Measurements from ENCODE around the gene S100PBP. TPM values are rescaled to one million over a fixed set of nuclear protein-coding genes. Genes with fewer than 3 reads are reported as not detected.
A peak's percentile ranks its signal among the peaks of the same experiment; 100 is the strongest.

The S100PBP gene
- total RNA-seq, 1 donor from 2014 or later, result 40.1 TPM

GRCh38 chr1:32883338-32884031, 66.0 kb downstream of the S100PBP start:
- no peak for DNase-seq
- H3K36me3 Mint-ChIP-seq (ENCODE audit: unreplicated experiment), result no peaks in the 10 kb centered on the region
- TF ChIP-seq CTCF (IDR thresholded peaks at IDR 0.05; ENCODE audit: partially characterized antibody, unreplicated experiment), result no peak
- peak overlapping the region; percentile 93 for H3K27ac Mint-ChIP-seq (ENCODE audit: unreplicated experiment)
- peaks cover 12% of the 10 kb centered on the region for H3K9me3 Mint-ChIP-seq (ENCODE audit: unreplicated experiment)
- peaks cover 36% of the 10 kb centered on the region for H3K4me1 Mint-ChIP-seq (ENCODE audit: low read depth, unreplicated experiment)
- H3K4me3 Mint-ChIP-seq (ENCODE audit: unreplicated experiment), result peak overlapping the region; percentile 49
- peaks cover 7% of the 10 kb centered on the region for H3K27me3 Mint-ChIP-seq (ENCODE audit: unreplicated experiment)

GRCh38 chr1:32884032-32884372, 66.5 kb downstream of the S100PBP start:
- no peak for TF ChIP-seq CTCF (IDR thresholded peaks at IDR 0.05; ENCODE audit: partially characterized antibody, unreplicated experiment)
- no peak for DNase-seq
- Mint-ChIP-seq H3K27me3 (ENCODE audit: unreplicated experiment) (peaks cover 7% of the 10 kb centered on the region), H3K36me3 (ENCODE audit: unreplicated experiment) (no peaks in the 10 kb centered on the region), H3K4me1 (ENCODE audit: low read depth, unreplicated experiment) (peaks cover 38% of the 10 kb centered on the region), H3K27ac (ENCODE audit: unreplicated experiment) (peak overlapping the region; percentile 93), H3K9me3 (ENCODE audit: unreplicated experiment) (peaks cover 12% of the 10 kb centered on the region), H3K4me3 (ENCODE audit: unreplicated experiment) (peak overlapping the region; percentile 49)

- Mint-ChIP-seq H3K36me3 (ENCODE audit: unreplicated experiment) (peaks cover 6% of the 10 kb centered on the region), H3K27ac (ENCODE audit: unreplicated experiment) (peak overlapping the region; percentile 92), H3K9me3 (ENCODE audit: unreplicated experiment) (peaks cover 17% of the 10 kb centered on the region), H3K27me3 (ENCODE audit: unreplicated experiment) (peaks cover 10% of the 10 kb centered on the region), H3K4me1 (ENCODE audit: low read depth, unreplicated experiment) (peaks cover 42% of the 10 kb centered on the region), H3K4me3 (ENCODE audit: unreplicated experiment) (peak overlapping the region; percentile 83)
- TF ChIP-seq CTCF (IDR thresholded peaks at IDR 0.05; ENCODE audit: partially characterized antibody, unreplicated experiment), result no peak
- no peak for DNase-seq
These were observed 67.3 kb downstream of the S100PBP start for GRCh38 chr1:32884726-32885125.

GRCh38 chr1:32885676-32886003, 68.2 kb downstream of the S100PBP start:
- Mint-ChIP-seq H3K9me3 (ENCODE audit: unreplicated experiment) (peaks cover 17% of the 10 kb centered on the region), H3K27me3 (ENCODE audit: unreplicated experiment) (peaks cover 10% of the 10 kb centered on the region), H3K4me3 (ENCODE audit: unreplicated experiment) (peak overlapping the region; percentile 83), H3K27ac (ENCODE audit: unreplicated experiment) (peak overlapping the region; percentile 92), H3K36me3 (ENCODE audit: unreplicated experiment) (peaks cover 7% of the 10 kb centered on the region), H3K4me1 (ENCODE audit: low read depth, unreplicated experiment) (peaks cover 50% of the 10 kb centered on the region)
- DNase-seq, result no peak
- no peak for TF ChIP-seq CTCF (IDR thresholded peaks at IDR 0.05; ENCODE audit: partially characterized antibody, unreplicated experiment)

- peaks cover 7% of the 10 kb centered on the region for H3K36me3 Mint-ChIP-seq (ENCODE audit: unreplicated experiment)
- H3K27ac Mint-ChIP-seq (ENCODE audit: unreplicated experiment), result peak within 1 kb of the TSS; percentile 92
- H3K4me3 Mint-ChIP-seq (ENCODE audit: unreplicated experiment), result peak within 1 kb of the TSS; percentile 96
- peaks cover 10% of the 10 kb centered on the region for H3K27me3 Mint-ChIP-seq (ENCODE audit: unreplicated experiment)
- peak; percentile 80 for DNase-seq
- peaks cover 48% of the 10 kb centered on the region for H3K4me1 Mint-ChIP-seq (ENCODE audit: low read depth, unreplicated experiment)
- H3K9me3 Mint-ChIP-seq (ENCODE audit: unreplicated experiment), result peaks cover 17% of the 10 kb centered on the region
- TF ChIP-seq CTCF (IDR thresholded peaks at IDR 0.05; ENCODE audit: partially characterized antibody, unreplicated experiment), result peak; percentile 48
These were observed 68.8 kb downstream of the S100PBP start, which contains the start of gene HPCA for GRCh38 chr1:32886004-32886827. HPCA (plus strand) TSS chr1:32886491; CDS start chr1:32888899, 2,408 bp downstream.

All from glutamatergic neuron (in vitro differentiated cells).